ENCODE results near the gene B3GNT8.

GRCh38 chr19:41414461-41414860 lies 12.7 kb downstream of the B3GNT8 start:
- TF ChIP-seq CTCF (IDR thresholded peaks at IDR 0.05; ENCODE audit: insufficient read depth, low read depth, low read length), result no peak
- no peak for TF ChIP-seq EZH2 (IDR thresholded peaks at IDR 0.05; ENCODE audit: insufficient read depth, low read length)

All from astrocyte (in vitro differentiated cells and primary cell).